HG02885 (cell line): ENCODE data around the gene HTD2.

Source experiments
- ATAC-seq: cut with Tn5 transposase; IDR thresholded peaks from one replicate; pipeline ENCODE4 v1.9.1; 2021; ENCODE audit warnings: mild to moderate bottlenecking; ENCODE audit not compliant: unreplicated experiment, poor library complexity

The HTD2 gene

GRCh38 chr3:58291671-58292338 is 14.5 kb upstream of the HTD2 start:
- ATAC-seq = no peak

DNA sequence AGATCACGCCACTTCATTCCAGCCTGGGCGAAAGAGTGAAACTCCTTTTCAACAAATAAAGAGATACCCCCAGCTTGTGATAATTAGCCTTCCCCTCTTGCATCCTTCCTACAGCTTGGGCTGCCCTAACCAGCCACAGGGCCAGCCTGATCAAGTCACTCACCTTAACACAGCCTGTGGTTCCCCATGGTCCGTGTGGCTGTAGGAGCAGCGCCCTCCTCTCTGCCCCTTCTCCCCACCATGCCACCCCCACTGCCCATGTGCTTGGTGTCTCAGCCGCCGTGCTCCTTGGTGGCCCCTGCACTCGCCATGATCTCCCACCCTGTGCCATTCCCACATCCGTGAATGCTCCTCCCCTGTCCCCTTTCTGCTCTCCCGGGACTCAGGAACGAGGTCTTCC is 13.5 kb upstream of the HTD2 start:
- no peak for ATAC-seq

DNA sequence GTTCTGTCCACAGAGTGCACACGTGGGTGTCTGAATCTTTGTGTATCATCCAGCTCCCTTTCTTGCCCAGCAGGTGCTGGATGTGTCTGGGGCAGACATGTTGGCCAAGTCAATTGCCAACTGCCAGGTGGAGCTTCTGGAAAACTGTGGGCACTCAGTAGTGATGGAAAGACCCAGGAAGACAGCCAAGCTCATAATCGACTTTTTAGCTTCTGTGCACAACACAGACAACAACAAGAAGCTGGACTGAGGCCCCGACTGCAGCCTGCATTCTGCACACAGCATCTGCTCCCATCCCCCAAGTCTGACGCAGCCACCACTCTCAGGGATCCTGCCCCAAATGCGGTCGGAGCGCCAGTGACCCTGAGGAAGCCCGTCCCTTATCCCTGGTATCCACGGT is 12.8 kb upstream of the HTD2 start:
- ATAC-seq = no peak

DNA sequence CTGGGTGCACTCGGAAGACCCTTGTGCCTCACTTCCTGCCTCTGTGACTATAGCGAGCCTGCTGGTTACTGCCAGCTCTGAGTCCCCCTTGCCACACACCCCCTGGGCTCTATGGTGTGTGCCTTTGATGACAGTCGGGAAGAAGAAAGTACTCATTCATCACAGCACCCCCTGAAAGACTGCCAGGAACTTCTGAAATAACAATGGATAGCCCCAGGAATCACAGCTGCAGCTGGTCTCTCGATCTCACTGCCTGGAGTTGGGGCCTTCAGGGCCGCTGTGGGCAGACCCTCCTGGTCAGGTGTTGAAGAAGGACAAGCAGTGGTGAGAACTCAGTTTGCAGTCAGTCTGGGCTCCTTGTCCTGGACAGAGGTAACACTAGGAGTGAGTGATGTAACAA is 10.1 kb upstream of the HTD2 start:
- ATAC-seq = no peak

DNA sequence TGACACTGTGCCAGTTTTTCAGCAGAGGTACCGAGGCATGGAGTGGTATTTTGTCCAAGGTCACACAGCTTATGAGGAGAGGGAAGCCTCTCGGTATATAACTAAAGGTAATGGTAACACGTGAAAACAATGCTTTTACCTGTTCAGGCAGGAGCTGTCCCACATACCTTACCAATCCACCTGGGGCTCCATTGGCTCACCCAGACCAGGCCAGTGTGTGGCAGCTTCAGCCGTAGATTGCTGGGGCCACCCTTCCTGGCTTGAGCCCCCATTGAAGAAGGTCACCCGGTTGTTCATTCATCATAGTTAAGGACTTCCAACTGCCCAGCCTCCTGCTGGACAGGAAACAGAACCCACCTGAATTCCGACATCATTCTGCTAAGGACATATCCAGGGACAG is 9.5 kb upstream of the HTD2 start:
- no peak for ATAC-seq

- no peak for ATAC-seq
These were observed 8.1 kb upstream of the HTD2 start for GRCh38 chr3:58298190-58298589.

DNA sequence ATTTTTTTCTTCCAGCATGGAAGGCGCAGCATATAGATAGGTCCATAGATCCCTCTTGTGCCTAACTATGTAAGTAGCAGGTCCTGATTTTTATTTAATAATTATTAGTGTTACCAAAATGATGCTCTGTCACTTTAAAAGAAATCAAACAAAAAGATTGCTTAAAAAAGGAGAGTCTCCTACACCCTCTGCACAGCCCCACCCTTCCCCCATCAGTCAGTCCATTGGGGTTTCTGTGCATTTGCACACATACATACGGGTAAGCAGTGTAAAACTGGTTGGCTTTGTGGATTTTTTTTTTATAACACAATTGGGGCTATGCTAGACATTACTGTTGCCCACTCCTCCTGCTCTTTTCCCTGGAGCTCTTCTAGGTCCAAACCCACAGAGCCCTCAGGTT is 7.2 kb upstream of the HTD2 start:
- no peak for ATAC-seq

DNA sequence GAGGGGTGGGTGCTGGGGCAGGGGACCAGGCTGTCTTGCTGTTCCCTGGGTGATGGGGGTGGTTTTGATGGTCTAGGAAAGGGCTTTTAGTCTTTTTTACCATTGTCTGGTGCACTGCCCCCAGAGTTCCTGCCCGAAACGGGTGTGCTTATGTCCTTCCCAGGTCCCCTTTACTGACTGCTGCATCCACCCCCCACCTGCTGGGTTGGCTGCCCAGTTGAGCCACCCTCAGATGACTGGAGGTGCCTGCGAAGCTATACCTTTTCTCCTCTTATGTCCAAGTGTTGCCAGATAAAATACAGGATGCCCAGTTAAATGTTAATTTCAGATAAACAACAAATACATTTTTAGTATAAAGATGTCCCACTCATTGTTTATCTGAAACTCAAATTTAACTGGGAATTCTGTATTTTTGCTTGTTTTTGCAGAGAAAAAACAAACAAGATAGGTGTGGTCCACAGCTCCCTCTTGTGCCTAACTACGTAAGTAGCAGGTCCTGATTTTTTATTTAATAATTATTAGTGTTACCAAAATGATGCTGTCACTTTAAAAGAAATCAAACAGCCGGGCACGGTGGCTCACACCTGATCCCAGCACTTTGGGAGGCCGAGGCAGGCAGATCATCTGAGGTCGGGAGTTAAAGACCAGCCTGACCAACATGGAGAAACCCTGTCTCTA is 6.3 kb upstream of the HTD2 start:
- no peak for ATAC-seq

- ATAC-seq = no peak
These were observed 1.4 kb downstream of the HTD2 start for GRCh38 chr3:58307639-58308215.

GRCh38 chr3:58308728-58309127 is 2.4 kb downstream of the HTD2 start:
- no peak for ATAC-seq

DNA sequence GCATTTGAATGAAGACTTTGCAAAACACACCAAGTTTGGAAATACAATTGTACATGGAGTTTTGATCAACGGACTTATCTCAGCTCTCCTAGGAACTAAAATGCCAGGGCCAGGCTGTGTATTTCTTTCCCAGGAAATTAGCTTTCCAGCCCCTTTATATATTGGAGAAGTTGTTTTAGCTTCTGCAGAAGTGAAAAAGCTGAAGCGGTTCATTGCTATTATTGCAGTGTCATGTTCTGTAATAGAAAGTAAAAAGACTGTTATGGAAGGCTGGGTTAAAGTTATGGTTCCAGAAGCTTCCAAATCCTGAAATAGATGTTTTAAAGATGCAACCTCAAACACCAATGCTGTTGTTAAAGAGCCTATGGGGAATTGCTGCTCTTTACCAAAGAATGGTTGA is 11.5 kb downstream of the HTD2 start:
- no peak for ATAC-seq

DNA sequence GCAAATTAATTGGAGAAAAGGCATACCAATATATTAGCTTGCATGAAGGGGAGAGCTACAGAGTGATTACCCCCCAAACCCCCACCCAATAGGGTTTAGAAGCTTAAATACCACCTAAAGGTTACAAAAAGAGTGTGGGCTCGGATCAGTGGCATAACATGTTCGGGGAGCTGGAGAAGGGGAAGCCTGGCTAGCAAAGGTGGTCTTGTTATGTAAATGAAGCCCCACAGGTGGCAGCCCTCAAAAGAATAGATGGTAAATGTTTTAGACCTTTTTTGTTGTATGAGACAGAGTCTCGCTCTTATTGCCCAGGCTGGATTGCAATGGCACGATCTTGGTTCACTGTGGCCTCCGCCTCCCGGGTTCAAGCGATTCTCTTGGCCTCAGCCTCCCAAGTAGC is 15.5 kb downstream of the HTD2 start:
- ATAC-seq = no peak

DNA sequence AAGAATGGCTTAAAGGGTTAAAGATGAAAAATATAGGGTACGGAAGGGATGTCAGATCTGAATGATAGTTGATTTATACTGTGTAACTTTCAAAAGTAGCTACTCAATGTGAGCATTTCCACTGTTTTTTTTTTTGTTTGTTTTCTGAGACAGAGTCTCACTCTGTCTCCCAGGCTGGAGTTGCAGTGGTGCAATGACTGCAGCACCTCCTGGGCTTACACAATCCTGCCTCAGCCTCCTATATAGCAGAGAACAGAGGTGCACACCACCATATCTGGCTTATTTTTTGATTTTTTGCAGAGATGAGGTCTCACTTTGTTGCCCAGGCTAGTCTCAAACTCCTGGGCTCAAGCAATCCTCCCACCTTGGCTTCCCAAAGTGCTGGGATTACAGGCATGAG is 16.5 kb downstream of the HTD2 start:
- ATAC-seq = no peak

- no peak for ATAC-seq
These were observed 17.4 kb downstream of the HTD2 start for GRCh38 chr3:58323529-58324390.

DNA sequence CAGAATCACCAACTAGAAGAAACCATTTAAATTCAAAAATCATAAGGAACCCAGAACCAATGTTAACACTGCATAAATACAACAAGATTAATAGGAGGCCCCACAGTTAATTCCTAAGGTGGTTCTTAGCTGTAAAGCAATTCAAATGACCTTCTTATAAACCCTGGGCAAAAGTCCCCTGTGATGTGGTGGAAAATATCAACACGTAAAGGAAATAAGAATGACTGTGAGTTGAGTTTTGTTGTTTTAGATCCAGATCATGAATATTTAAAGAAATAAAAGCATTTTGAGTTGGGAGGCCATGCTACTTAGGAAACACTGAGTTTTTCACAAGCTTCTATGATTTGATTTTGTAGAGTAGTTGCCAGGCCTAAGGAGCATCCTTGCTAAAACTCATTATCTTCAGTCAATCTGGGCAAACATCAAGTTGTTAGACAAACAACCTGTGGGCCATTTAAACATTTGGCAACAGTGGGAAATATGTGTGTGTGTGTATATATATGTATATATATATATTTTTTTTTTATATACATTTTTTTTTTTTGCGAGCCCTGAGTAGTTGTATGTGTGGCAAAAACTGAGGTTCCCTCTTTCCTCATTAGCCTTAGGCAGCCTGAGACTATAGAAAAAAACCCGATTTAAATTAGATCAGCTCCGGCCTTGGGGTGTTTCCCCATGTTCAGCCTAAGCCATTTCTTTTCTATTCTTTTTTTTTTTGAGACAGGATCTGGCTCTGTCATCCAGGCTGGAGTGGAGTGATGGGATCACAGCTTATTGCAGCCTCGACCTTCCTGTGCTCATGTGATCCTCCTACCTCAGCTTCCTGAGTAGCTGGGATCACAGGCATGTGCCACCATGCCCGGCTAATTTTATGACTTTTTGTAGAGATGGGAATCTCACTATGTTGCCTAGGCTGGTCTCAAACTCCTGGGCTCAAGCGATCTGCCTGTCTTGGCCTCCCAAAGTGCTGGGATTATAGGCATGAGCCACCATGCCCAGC is 18.4 kb downstream of the HTD2 start:
- no peak for ATAC-seq

- ATAC-seq = no peak
These were observed 19.2 kb downstream of the HTD2 start for GRCh38 chr3:58325525-58325992.

- no peak for ATAC-seq
These were observed 20.1 kb downstream of the HTD2 start for GRCh38 chr3:58326267-58326900.

GRCh38 chr3:58329150-58329921 is 23.0 kb downstream of the HTD2 start:
- ATAC-seq = no peak
